ENCODE data around the gene SEMA4B. TPM values are rescaled to one million over a fixed set of nuclear protein-coding genes. Genes with fewer than 3 reads are reported as not detected.
"Not testable (repeated sequence)": the region's sequence is repeated elsewhere in the genome, so short reads cannot be mapped to it uniquely, and the experiment has no call there.

The SEMA4B gene
- total and polyA plus RNA-seq, 3 experiments from 2014 or later: 6.9 to 10.1 (median 8.8) TPM

DNA sequence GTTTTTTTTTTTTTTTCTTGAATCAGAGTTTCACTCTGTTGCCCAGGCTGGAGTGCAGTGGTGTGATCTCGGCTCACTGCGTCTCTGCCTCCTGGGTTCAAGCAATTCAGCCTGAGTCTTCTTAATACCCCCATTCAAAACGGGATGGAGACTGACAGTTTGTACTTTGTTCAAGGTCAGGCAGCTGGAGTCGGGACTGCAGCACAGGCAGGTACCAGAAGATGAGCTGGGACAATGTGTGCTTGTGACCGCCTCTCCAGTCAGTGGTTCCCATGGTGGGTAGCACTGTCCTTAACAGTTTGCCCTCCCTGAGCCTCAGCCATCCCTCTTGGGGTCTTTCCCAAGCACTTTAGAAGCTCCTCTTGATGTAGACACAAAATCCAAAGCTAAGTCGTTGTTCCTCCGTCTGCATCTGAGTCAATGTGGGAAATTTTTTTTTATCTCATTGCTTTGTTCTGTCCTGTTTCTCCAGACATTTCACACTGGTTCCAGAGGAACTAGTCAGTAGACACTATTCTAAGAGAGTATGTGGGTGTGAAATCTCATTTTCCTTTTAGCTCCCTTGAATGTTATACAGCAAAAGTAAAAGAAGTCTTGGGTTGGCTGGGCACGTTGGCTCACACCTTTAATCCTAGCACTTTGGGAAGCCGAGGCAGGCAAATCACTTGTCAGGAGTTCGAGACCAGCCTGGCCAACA lies 43.0 kb downstream of the SEMA4B start:
- H3K9me3 ChIP-seq (ENCODE audit: low read length): no peaks in the 10 kb centered on the region
- peaks cover 5 to 11% (median 10%) of the 10 kb centered on the region in 3 donors for H3K4me1 Mint-ChIP-seq
- ChIA-PET CTCF (interaction anchor here (0.8 to 1.4 kb wide), 2 partner anchors 25 to 58 kb away, joined by 3 read pairs; no protein-coding TSS in a partner anchor), POLR2A (no interaction called here)
- no peak overlapping the region for H3K4me3 Mint-ChIP-seq
- peak overlapping the region in 4 of 8 donors; percentile 14 to 82 (median 50) for H3K27ac Mint-ChIP-seq
- no peaks in the 10 kb centered on the region for H3K36me3 ChIP-seq (ENCODE audit: insufficient read depth, low read length)
- H3K4me3 ChIP-seq (ENCODE audit: low read length): no peak overlapping the region
- H3K9me3 Mint-ChIP-seq: no peaks in the 10 kb centered on the region
- DNase-seq: no peak
- no peak overlapping the region for H3K27ac ChIP-seq (ENCODE audit: low read depth, low read length)
- H3K4me1 ChIP-seq (ENCODE audit: insufficient read depth, low read length): no peaks in the 10 kb centered on the region
- peaks cover 0 to 19% (median 8%) of the 10 kb centered on the region in 3 donors for H3K36me3 Mint-ChIP-seq
- no peaks in the 10 kb centered on the region for H3K27me3 ChIP-seq (ENCODE audit: insufficient read depth, low read length, poor library complexity, severe bottlenecking)
- H3K27me3 Mint-ChIP-seq: no peaks in the 10 kb centered on the region

DNA sequence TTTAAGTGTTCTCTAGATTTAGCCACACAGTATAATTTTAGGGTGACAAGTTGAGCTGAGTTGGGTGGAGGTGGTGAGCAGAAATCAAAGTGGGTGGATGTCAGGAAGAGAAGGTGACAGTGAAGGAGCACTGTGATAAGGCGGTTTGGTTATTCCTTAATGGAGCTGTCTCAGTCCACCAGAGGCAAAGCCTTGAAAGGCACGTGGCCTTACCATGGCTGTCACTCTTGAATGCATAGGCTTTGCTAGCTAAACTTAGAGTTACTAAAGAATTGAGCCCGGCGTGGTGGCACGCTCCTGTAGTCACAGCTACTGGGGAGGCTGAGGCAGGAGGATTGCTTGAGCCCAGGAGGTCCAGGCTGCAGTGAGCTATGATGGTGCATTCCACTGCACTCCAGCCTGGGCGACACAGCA lies 47.7 kb downstream of the SEMA4B start:
- ChIA-PET POLR2A (interaction anchor here (0.6 to 2.3 kb wide), 4 partner anchors 15 to 152 kb away, joined by 3 to 11 read pairs (median 6); partner anchors contain the start of genes CIB1 and GDPGP1), CTCF (interaction anchor here (0.6 to 3.0 kb wide), 5 partner anchors 11 to 731 kb away, joined by 3 to 14 read pairs (median 3); partner anchors contain the start of gene CIB1)
- peaks cover 0 to 2% (median 0%) of the 10 kb centered on the region in 3 donors for H3K36me3 Mint-ChIP-seq
- H3K4me3 ChIP-seq (ENCODE audit: low read length): peak overlapping the region; percentile 53
- peaks cover 4% of the 10 kb centered on the region for H3K4me1 ChIP-seq (ENCODE audit: insufficient read depth, low read length)
- H3K36me3 ChIP-seq (ENCODE audit: insufficient read depth, low read length): no peaks in the 10 kb centered on the region
- H3K27ac ChIP-seq (ENCODE audit: low read depth, low read length): no peak overlapping the region
- peak overlapping the region; percentile 13 to 86 (median 76) for H3K4me3 Mint-ChIP-seq
- H3K4me1 Mint-ChIP-seq: peaks cover 12 to 20% (median 15%) of the 10 kb centered on the region in 3 donors
- H3K27ac Mint-ChIP-seq: peak overlapping the region in 6 of 8 donors; percentile 4 to 93 (median 32)
- H3K27me3 ChIP-seq (ENCODE audit: insufficient read depth, low read length, poor library complexity, severe bottlenecking): no peaks in the 10 kb centered on the region
- no peaks in the 10 kb centered on the region for H3K9me3 ChIP-seq (ENCODE audit: low read length)
- H3K27me3 Mint-ChIP-seq: no peaks in the 10 kb centered on the region
- no peak for DNase-seq
- H3K9me3 Mint-ChIP-seq: no peaks in the 10 kb centered on the region

DNA sequence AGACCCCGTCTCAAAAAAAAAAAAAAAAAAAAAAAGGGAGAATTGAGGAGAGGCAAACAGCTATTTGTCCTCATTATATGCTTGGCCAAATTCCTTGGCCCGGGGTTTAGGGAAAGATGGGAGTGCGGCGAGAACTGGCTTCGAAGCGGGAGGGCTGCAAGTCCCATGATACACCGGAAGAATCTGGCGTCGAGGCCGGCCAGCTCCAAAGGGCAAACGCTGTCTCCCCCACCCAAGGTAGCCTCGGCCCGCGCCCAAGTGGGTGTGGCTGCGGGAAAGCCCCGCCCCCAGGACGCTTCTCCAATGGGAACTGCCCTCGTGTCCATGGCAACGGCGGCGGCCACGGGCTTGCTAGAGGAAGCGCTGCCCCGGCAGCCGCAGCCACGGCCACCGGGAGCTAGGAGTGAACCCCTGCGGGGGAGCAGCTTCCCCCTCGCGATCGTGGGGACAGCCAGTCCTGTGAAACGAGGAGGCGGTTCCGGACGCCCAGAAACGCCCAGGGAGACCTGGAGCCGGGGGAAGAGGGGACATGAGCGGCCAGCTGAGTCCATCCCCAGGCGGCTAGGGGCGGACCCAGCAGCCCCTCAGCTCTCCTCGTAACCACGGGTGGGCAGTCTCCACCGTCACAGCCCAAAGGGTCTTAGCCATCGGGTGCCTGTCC lies 48.2 kb downstream of the SEMA4B start, which contains the start of gene TTLL13:
Gene TTLL13 (plus strand): TSS at position 354 of the 661 bp plus-strand sequence. CDS start 1,075 bp downstream, outside the sequence.
- Mint-ChIP-seq H3K4me3 (peak within 1 kb of the TSS; percentile 71 to 86 (median 76)), H3K9me3 (no peaks in the 10 kb centered on the region), H3K27ac (peak within 1 kb of the TSS in 7 of 8 donors; percentile 35 to 93 (median 70)), H3K36me3 (no peaks in the 10 kb centered on the region), H3K27me3 (no peaks in the 10 kb centered on the region), H3K4me1 (peaks cover 12 to 20% (median 15%) of the 10 kb centered on the region in 3 donors)
- peak; percentile 27 to 79 (median 56) for DNase-seq
- Histone ChIP-seq H3K9me3 (ENCODE audit: low read length) (no peaks in the 10 kb centered on the region), H3K27me3 (ENCODE audit: insufficient read depth, low read length, poor library complexity, severe bottlenecking) (no peaks in the 10 kb centered on the region), H3K4me1 (ENCODE audit: insufficient read depth, low read length) (peaks cover 4% of the 10 kb centered on the region), H3K36me3 (ENCODE audit: insufficient read depth, low read length) (no peaks in the 10 kb centered on the region), H3K4me3 (ENCODE audit: low read length) (peak within 1 kb of the TSS; percentile 53), H3K27ac (ENCODE audit: low read depth, low read length) (no peak within 1 kb of the TSS)
- ChIA-PET CTCF (interaction anchor here (0.6 to 3.0 kb wide), 5 partner anchors 12 to 730 kb away, joined by 3 to 14 read pairs (median 3); partner anchors contain the start of gene CIB1), POLR2A (interaction anchor here (0.6 to 2.3 kb wide), 4 partner anchors 16 to 151 kb away, joined by 3 to 11 read pairs (median 6); partner anchors contain the start of genes CIB1 and GDPGP1)

DNA sequence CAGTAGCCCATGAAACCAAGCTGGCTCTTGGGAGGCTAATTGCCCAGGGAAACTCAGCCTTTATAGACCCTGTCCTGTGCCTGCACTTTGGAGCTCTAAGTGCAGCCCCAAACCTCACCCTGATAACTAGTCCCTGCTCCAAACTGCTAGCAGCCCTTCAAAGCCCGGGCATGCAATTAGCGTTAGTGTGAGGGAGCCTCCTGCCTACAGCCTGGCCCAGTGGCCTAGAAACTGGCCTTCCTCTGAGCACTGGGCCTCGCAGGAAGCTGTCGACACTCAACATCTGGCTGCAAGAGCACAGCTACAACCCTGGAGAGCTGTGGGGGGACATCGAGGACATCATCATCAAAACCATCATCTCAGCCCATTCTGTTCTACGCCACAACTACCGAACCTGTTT lies 56.6 kb downstream of the SEMA4B start:
- no peak overlapping the region for H3K27ac ChIP-seq (ENCODE audit: low read depth, low read length)
- Mint-ChIP-seq H3K27ac (no peak overlapping the region), H3K27me3 (peaks cover 3 to 5% of the 10 kb centered on the region in 2 donors), H3K4me3 (no peak overlapping the region), H3K4me1 (peaks cover 0 to 6% (median 0%) of the 10 kb centered on the region in 3 donors), H3K9me3 (no peaks in the 10 kb centered on the region), H3K36me3 (peaks cover 0 to 4% (median 0%) of the 10 kb centered on the region in 3 donors)
- DNase-seq: no peak
- H3K4me1 ChIP-seq (ENCODE audit: insufficient read depth, low read length): no peaks in the 10 kb centered on the region
- no peak overlapping the region for H3K4me3 ChIP-seq (ENCODE audit: low read length)
- ChIA-PET POLR2A (no interaction called here), CTCF (interaction anchor here (1.0 kb wide), 1 partner anchor 36 kb away, joined by 4 read pairs; no protein-coding TSS in a partner anchor)
- no peaks in the 10 kb centered on the region for H3K36me3 ChIP-seq (ENCODE audit: insufficient read depth, low read length)
- H3K9me3 ChIP-seq (ENCODE audit: low read length): no peaks in the 10 kb centered on the region
- H3K27me3 ChIP-seq (ENCODE audit: insufficient read depth, low read length, poor library complexity, severe bottlenecking): no peaks in the 10 kb centered on the region

DNA sequence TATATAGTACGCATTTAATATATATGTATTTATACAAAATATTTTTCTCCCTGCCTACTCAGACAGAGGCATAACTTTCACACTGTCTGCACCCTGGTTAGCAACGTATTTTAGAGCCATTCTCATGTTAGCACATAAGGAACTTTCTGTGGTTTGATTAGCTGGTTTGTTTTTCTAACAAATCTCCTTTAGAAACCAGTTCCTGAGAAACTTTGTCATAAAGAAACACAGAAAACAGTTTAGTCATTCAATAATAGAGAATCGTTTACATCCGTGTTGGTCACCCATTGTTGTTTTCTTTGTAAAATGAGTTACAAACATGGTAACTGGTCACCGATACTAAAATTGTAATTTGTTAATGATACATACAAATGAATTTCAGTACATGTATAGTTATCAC lies 58.4 kb downstream of the SEMA4B start:
- ChIA-PET POLR2A (no interaction called here), CTCF (no interaction called here)
- H3K4me3 ChIP-seq (ENCODE audit: low read length): no peak overlapping the region

DNA sequence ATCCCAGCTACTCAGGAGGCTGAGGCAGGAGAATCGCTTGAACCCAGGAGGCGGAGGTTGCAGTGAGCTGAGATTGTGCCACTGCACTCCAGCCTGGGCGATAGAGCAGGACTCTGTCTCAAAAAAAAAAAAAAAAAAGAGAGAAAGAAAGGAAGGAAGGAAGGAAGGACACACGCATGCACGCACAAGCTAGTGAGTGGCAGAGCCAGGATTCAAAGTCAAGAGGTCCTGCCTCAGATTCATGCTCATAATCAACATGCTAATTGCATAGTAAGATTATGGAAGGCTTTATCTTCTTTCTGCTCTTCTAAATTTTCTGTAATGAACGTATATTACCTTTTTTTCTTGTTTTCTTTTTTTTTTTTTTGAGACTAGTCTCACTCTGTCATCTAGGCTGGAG lies 59.6 kb downstream of the SEMA4B start:
- not testable (repeated sequence) for H3K9me3 Mint-ChIP-seq; H3K27ac ChIP-seq (ENCODE audit: low read depth, low read length); H3K4me3 Mint-ChIP-seq; DNase-seq; H3K27ac Mint-ChIP-seq; H3K9me3 ChIP-seq (ENCODE audit: low read length); H3K36me3 ChIP-seq (ENCODE audit: insufficient read depth, low read length); H3K27me3 ChIP-seq (ENCODE audit: insufficient read depth, low read length, poor library complexity, severe bottlenecking); H3K27me3 Mint-ChIP-seq; H3K4me3 ChIP-seq (ENCODE audit: low read length); H3K36me3 Mint-ChIP-seq
- ChIA-PET POLR2A (interaction anchor here (0.6 kb wide), 2 partner anchors 27 to 440 kb away, joined by 3 to 6 read pairs; partner anchors contain the start of genes CIB1 and GDPGP1), CTCF (interaction anchor here (4.1 kb wide), 1 partner anchor 11 kb away, joined by 14 read pairs; the partner anchor contains the start of gene TTLL13)
- peaks cover 10 to 21% (median 16%) of the 10 kb centered on the region in 3 donors for H3K4me1 Mint-ChIP-seq
- H3K4me1 ChIP-seq (ENCODE audit: insufficient read depth, low read length): peaks cover 11% of the 10 kb centered on the region

More for the DNA sequence above, 58.4 kb downstream of the SEMA4B start:
- peaks cover 3 to 5% of the 10 kb centered on the region in 2 donors for H3K27me3 Mint-ChIP-seq
- Histone ChIP-seq H3K4me1 (ENCODE audit: insufficient read depth, low read length) (peaks cover 5% of the 10 kb centered on the region), H3K9me3 (ENCODE audit: low read length) (no peaks in the 10 kb centered on the region), H3K36me3 (ENCODE audit: insufficient read depth, low read length) (no peaks in the 10 kb centered on the region), H3K27ac (ENCODE audit: low read depth, low read length) (no peak overlapping the region), H3K27me3 (ENCODE audit: insufficient read depth, low read length, poor library complexity, severe bottlenecking) (no peaks in the 10 kb centered on the region)
- no peak overlapping the region for H3K27ac Mint-ChIP-seq
- DNase-seq: no peak
- H3K4me1 Mint-ChIP-seq: peaks cover 2 to 15% (median 7%) of the 10 kb centered on the region in 3 donors
- H3K36me3 Mint-ChIP-seq: peaks cover 0 to 4% (median 0%) of the 10 kb centered on the region in 3 donors
- H3K4me3 Mint-ChIP-seq: no peak overlapping the region
- H3K9me3 Mint-ChIP-seq: no peaks in the 10 kb centered on the region

DNA sequence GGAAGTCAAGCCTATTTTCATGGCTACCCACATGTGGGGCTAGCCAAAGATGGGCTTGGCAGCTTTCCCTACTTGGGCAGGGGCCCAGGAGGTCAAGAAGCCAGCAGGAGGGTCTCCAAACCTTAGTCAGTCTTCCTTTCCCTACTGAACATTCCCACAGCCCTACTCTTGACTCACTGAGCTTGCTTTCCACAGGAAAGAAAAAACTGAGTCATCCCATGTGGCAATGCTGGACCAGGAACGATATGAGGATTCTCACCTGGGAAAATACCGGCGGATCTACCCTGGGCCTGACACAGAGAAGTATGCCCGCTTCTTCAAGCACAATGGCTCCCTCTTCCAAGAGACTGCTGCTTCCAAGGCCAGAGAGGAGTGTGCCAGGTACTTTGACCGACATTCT lies 60.7 kb downstream of the SEMA4B start:
- no peaks in the 10 kb centered on the region for H3K27me3 ChIP-seq (ENCODE audit: insufficient read depth, low read length, poor library complexity, severe bottlenecking)
- no peaks in the 10 kb centered on the region for H3K9me3 ChIP-seq (ENCODE audit: low read length)
- peaks cover 3% of the 10 kb centered on the region in 2 donors for H3K27me3 Mint-ChIP-seq
- DNase-seq: no peak
- H3K27ac Mint-ChIP-seq: peak overlapping the region in 1 of 8 donors; percentile 34
- CTCF ChIA-PET: interaction anchor here (1.3 to 4.1 kb wide), 2 partner anchors 12 to 670 kb away, joined by 3 to 14 read pairs; partner anchors contain the start of gene TTLL13
- H3K36me3 ChIP-seq (ENCODE audit: insufficient read depth, low read length): no peaks in the 10 kb centered on the region
- peaks cover 20 to 26% (median 21%) of the 10 kb centered on the region in 3 donors for H3K4me1 Mint-ChIP-seq
- H3K4me3 Mint-ChIP-seq: peak overlapping the region in 1 of 7 donors; percentile 24
- no peak overlapping the region for H3K4me3 ChIP-seq (ENCODE audit: low read length)
- peaks cover 15% of the 10 kb centered on the region for H3K4me1 ChIP-seq (ENCODE audit: insufficient read depth, low read length)
- H3K36me3 Mint-ChIP-seq: peaks cover 0 to 12% (median 4%) of the 10 kb centered on the region in 3 donors
- no peaks in the 10 kb centered on the region for H3K9me3 Mint-ChIP-seq
- POLR2A ChIA-PET: interaction anchor here (0.7 kb wide), 1 partner anchor 23 kb away, joined by 3 read pairs; no protein-coding TSS in a partner anchor
- H3K27ac ChIP-seq (ENCODE audit: low read depth, low read length): no peak overlapping the region
